Endothelial cell of umbilical vein (primary cell): ENCODE data around the gene CPNE8. TPM values are rescaled to one million over a fixed set of nuclear protein-coding genes. Genes with fewer than 3 reads are reported as not detected.

Experiments used
- BruUV-seq: library from RNA; stranded (reverse); fragments of 400-500 nt; replicated peaks from 2 replicates; lab custom pipeline; 2021; lab: Mats Ljungman, UMichigan
- CTCF ChIA-PET: fragments of 300-600, 350-600 bp; sonication (Branson Sonifier 250); formaldehyde crosslinking; loops from one replicate; lab custom pipeline; 2021; ENCODE audit warnings: antibody characterized with exemption, inconsistent platforms; lab: Charles Lee
- POLR2A ChIA-PET: fragments of 300-600, 350-600 bp; sonication (Branson Sonifier 250); formaldehyde crosslinking; loops from one replicate; lab custom pipeline; 2021; ENCODE audit warnings: antibody characterized with exemption, inconsistent platforms; lab: Charles Lee
- DNase-seq: peaks from one replicate; pipeline ENCODE4 v3.0.0-alpha.2; 2011; ENCODE audit warnings: low read depth, low spot score
- FAIRE-seq: peaks from 2 replicates; lab custom pipeline; 2011; peaks lifted over from hg19 to GRCh38; lab: Jason Lieb, UNC
- H2AFZ ChIP-seq: 2 replicates; pipeline ENCODE4 v1.6.0; 2012; ENCODE audit warnings: low read depth, low read length, control low read depth, inconsistent platforms
- H3K27ac ChIP-seq: 2 replicates; pipeline ENCODE4 v1.5.1; 2011; ENCODE audit warnings: low read depth, mild to moderate bottlenecking, control low read depth, low read length, moderate library complexity; ENCODE audit not compliant: insufficient read depth
- H3K27me3 ChIP-seq, 2 experiments: 2 replicates each; pipeline versions ENCODE4 v1.6.0 to v1.6.1; 2011; ENCODE audit warnings: low read length in 2 of 2, mixed read lengths in 1 of 2; ENCODE audit not compliant: control insufficient read depth in 2 of 2, insufficient read depth in 2 of 2
- H3K36me3 ChIP-seq, 2 experiments: 2 replicates in 1 of 2; 3 replicates in 1 of 2; pipeline ENCODE4 v1.5.1; 2011; ENCODE audit warnings: low read length in 2 of 2, mild to moderate bottlenecking in 1 of 2, moderate library complexity in 1 of 2; ENCODE audit not compliant: control insufficient read depth in 2 of 2, insufficient read depth in 2 of 2; ENCODE audit errors: extremely low read depth in 1 of 2
- H3K4me1 ChIP-seq: 3 replicates; pipeline ENCODE4 v1.5.1; 2011; ENCODE audit warnings: mild to moderate bottlenecking, low read length; ENCODE audit not compliant: control insufficient read depth, insufficient read depth; ENCODE audit errors: extremely low read depth
- H3K4me2 ChIP-seq: 2 replicates; pipeline ENCODE4 v1.6.1; 2011; ENCODE audit warnings: low read length, control low read depth, mixed read lengths; ENCODE audit not compliant: insufficient read depth
- H3K4me3 ChIP-seq, 3 experiments: fragments of 200-600 bp in 1 of 3; sonication (generic), shearing (Covaris generic) in 1 of 3; replicated peaks in 1 of 3; 2 replicates each; pipeline ENCODE4 v1.5.1; 2011 to 2016; ENCODE audit warnings: control low read depth in 3 of 3, low read length in 3 of 3, mild to moderate bottlenecking in 2 of 3, inconsistent platforms in 1 of 3, low read depth in 1 of 3, moderate library complexity in 1 of 3; ENCODE audit not compliant: insufficient read depth in 1 of 3
- H3K79me2 ChIP-seq: 2 replicates; pipeline ENCODE4 v1.6.0; 2012; ENCODE audit warnings: low read length, inconsistent platforms; ENCODE audit not compliant: control insufficient read depth, insufficient read depth
- H3K9ac ChIP-seq: replicated peaks from 2 replicates; pipeline ENCODE3; 2011; ENCODE audit warnings: low read length, control low read depth; ENCODE audit not compliant: insufficient read depth; ENCODE audit errors: extremely low read depth
- H3K9me1 ChIP-seq: replicated peaks from 3 replicates; pipeline ENCODE4 v1.6.0; 2011; ENCODE audit warnings: mild to moderate bottlenecking, low read length; ENCODE audit not compliant: control insufficient read depth, insufficient read depth; ENCODE audit errors: extremely low read depth
- H3K9me3 ChIP-seq: replicated peaks from 2 replicates; pipeline ENCODE4 v1.5.1; 2012; ENCODE audit warnings: low read length, inconsistent platforms; ENCODE audit not compliant: control insufficient read depth, insufficient read depth
- H4K20me1 ChIP-seq: replicated peaks from 2 replicates; pipeline ENCODE3; 2011; ENCODE audit warnings: mild to moderate bottlenecking, low read length; ENCODE audit not compliant: control insufficient read depth, insufficient read depth; ENCODE audit errors: extremely low read depth
- EZH2 ChIP-seq: IDR thresholded peaks from 2 replicates; pipeline ENCODE4 v1.6.1; 2012; ENCODE audit warnings: borderline replicate concordance, low read depth, mild to moderate bottlenecking, moderate library complexity, low read length, inconsistent platforms; ENCODE audit not compliant: severe bottlenecking
- FOS ChIP-seq: IDR thresholded peaks from 2 replicates; pipeline ENCODE4 v1.6.1; 2011; ENCODE audit warnings: mild to moderate bottlenecking, low read length, moderate library complexity, borderline replicate concordance; ENCODE audit not compliant: insufficient read depth
- GATA2 ChIP-seq: IDR thresholded peaks from 2 replicates; pipeline ENCODE4 v1.7.0; 2011; ENCODE audit warnings: low read depth, mild to moderate bottlenecking, moderate library complexity, mixed read lengths, low read length; ENCODE audit not compliant: insufficient read length, insufficient read depth
- JUN ChIP-seq: IDR thresholded peaks from 2 replicates; pipeline ENCODE4 v1.6.1; 2011; ENCODE audit warnings: borderline replicate concordance, low read depth; ENCODE audit not compliant: insufficient read length, insufficient read depth
- MYC ChIP-seq: IDR thresholded peaks from one replicate; pipeline ENCODE4 v1.6.1; 2011; ENCODE audit warnings: mild to moderate bottlenecking, low read depth, low read length
- POLR2A ChIP-seq: IDR thresholded peaks from 2 replicates; pipeline ENCODE4 v1.6.1; 2012; ENCODE audit warnings: low read depth, mild to moderate bottlenecking, control low read depth, low read length
- POLR2AphosphoS5 ChIP-seq: IDR thresholded peaks from 2 replicates; pipeline ENCODE4 v1.6.1; 2012; ENCODE audit warnings: low read depth, mild to moderate bottlenecking, control low read depth, low read length, moderate library complexity; ENCODE audit not compliant: insufficient read depth
- dilution Hi-C: fragments of 300-500 bp; cut with MboI; formaldehyde crosslinking; loops from one replicate; pipeline ENCODE4 v1.15.0; 2019; ENCODE audit warnings: low sequenced_read_pairs; ENCODE audit not compliant: extremely low pct_ligation_motif_present
- intact Hi-C: fragments of 100-400 bp; cut with micrococcal nuclease; formaldehyde crosslinking; loops from one replicate; pipeline ENCODE4 v1.10.0; 2022
- polyA plus RNA-seq, 4 experiments: library from polyadenylated mRNA; depleted of rRNA in 3 of 4; stranded (reverse) in 3 of 4; unstranded in 1 of 4; fragments of >200 nt; gene quantifications; 2 replicates each; pipeline versions ENCODE4 v1.2.1 to v1.2.3, GENCODE V29; 2011 to 2012; ENCODE audit warnings: missing spikeins in 1 of 4
- total RNA-seq: library from RNA; stranded (reverse); gene quantifications from 2 replicates; pipeline ENCODE4 v1.2.3, GENCODE V29; 2021
- TF ChIP-seq, protein P1 (sequence below): IDR thresholded peaks from 2 replicates; pipeline ENCODE4 v1.6.1; 2011; ENCODE audit not compliant: insufficient read depth, insufficient read length
- TF ChIP-seq, protein P2 (sequence below), 2 donors: IDR thresholded peaks; 1 replicate in 1 of 2; 2 replicates in 1 of 2; pipeline ENCODE4 v1.5.1; 2011; ENCODE audit warnings: low read length in 2 of 2, mild to moderate bottlenecking in 2 of 2, moderate library complexity in 2 of 2, control low read depth in 1 of 2, inconsistent platforms in 1 of 2, low read depth in 1 of 2; ENCODE audit not compliant: insufficient read depth in 1 of 2; ENCODE audit errors: extremely low read depth in 1 of 2

Gene CPNE8
- total and polyA plus RNA-seq, 2 donors (not counting 3 experiments of a cell fraction or from before 2014, with no cell fraction given), result 4.4 to 13.7 TPM

DNA sequence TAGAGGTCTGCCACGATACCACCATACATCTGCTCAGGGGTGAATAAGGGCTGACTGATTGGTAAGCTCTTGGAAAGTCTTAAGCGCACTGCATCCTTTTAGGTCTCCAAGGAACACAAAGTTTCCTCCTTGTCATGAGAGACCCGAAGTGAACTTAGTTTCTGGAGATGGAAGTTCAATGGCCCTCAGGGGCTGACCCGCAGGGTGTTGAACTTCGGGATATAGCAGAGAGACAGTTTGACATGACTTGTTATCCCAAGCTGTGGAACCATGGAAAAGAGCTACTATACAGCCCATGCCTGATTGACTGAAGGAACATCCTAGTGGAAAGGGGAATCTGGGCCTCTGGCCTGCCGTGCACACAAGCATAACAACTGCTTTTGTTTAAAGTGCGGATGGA lies 26.9 kb upstream of the CPNE8 start:
- no peaks in the 10 kb centered on the region for H3K4me1 ChIP-seq
- CTCF ChIA-PET, result interaction anchor here (0.7 to 2.8 kb wide), 2 partner anchors 11 to 13 kb away, joined by 3 to 15 read pairs; no protein-coding TSS in a partner anchor
- no peak for TF ChIP-seq MYC
- TF ChIP-seq, protein P1, sequence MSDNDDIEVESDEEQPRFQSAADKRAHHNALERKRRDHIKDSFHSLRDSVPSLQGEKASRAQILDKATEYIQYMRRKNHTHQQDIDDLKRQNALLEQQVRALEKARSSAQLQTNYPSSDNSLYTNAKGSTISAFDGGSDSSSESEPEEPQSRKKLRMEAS, result no peak
- TF ChIP-seq POLR2AphosphoS5, result no peak
- TF ChIP-seq, protein P2, sequence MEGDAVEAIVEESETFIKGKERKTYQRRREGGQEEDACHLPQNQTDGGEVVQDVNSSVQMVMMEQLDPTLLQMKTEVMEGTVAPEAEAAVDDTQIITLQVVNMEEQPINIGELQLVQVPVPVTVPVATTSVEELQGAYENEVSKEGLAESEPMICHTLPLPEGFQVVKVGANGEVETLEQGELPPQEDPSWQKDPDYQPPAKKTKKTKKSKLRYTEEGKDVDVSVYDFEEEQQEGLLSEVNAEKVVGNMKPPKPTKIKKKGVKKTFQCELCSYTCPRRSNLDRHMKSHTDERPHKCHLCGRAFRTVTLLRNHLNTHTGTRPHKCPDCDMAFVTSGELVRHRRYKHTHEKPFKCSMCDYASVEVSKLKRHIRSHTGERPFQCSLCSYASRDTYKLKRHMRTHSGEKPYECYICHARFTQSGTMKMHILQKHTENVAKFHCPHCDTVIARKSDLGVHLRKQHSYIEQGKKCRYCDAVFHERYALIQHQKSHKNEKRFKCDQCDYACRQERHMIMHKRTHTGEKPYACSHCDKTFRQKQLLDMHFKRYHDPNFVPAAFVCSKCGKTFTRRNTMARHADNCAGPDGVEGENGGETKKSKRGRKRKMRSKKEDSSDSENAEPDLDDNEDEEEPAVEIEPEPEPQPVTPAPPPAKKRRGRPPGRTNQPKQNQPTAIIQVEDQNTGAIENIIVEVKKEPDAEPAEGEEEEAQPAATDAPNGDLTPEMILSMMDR (IDR thresholded peaks at IDR 0.05; ENCODE audit: extremely low read depth in 1 of 2, insufficient read depth in 1 of 2, low read depth in 1 of 2, low read length in 2 of 2), result no peak
- no peak for TF ChIP-seq EZH2
- TF ChIP-seq GATA2, result no peak
- TF ChIP-seq FOS, result no peak
- TF ChIP-seq JUN, result no peak
- TF ChIP-seq POLR2A, result no peak

More for the DNA sequence above, 26.9 kb upstream of the CPNE8 start:
- POLR2A ChIA-PET, result no interaction called here
- Histone ChIP-seq H3K36me3 (no peaks in the 10 kb centered on the region), H3K9me1 (no peaks in the 10 kb centered on the region), H3K4me2 (no peak overlapping the region), H3K4me3 (no peak overlapping the region), H3K27me3 (no peaks in the 10 kb centered on the region), H2AFZ (no peak overlapping the region), H3K79me2 (no peaks in the 10 kb centered on the region), H4K20me1 (no peaks in the 10 kb centered on the region), H3K9ac (no peak overlapping the region), H3K9me3 (no peaks in the 10 kb centered on the region), H3K27ac (no peak overlapping the region)
- intact Hi-C loops, result no loop called here
- no peak for DNase-seq
- FAIRE-seq, result no peak
- no TSS peak for BruUV-seq
- dilution Hi-C loops, result no loop called here
